Activated CD4-positive, CD25-positive, alpha-beta regulatory T cell treated with anti-CD3 and anti-CD28 coated beads, Interleukin-2, amount 50 U/mL, for 24 hours (primary cell): ENCODE data around the gene PLEKHJ1.

Experiments
- ATAC-seq, 2 donors: fragments of 150-1000 bp; cut with Tn5 transposase; one replicate each; pipeline ENCODE4 v1.10.0; 2021; ENCODE audit warnings: mild to moderate bottlenecking in 1 of 2, moderate library complexity in 1 of 2

The PLEKHJ1 gene

GRCh38 chr19:2195361-2195760 is 40.8 kb downstream of the PLEKHJ1 start:
- no peak for ATAC-seq

- ATAC-seq = no peak
Measured at GRCh38 chr19:2194513-2195078, 41.5 kb downstream of the PLEKHJ1 start.

- ATAC-seq = no peak
Measured at GRCh38 chr19:2193807-2194206, 42.3 kb downstream of the PLEKHJ1 start.

GRCh38 chr19:2192862-2193261 is 43.3 kb downstream of the PLEKHJ1 start:
- no peak for ATAC-seq

- no peak for ATAC-seq
Measured at GRCh38 chr19:2191456-2192310, 44.4 kb downstream of the PLEKHJ1 start.

GRCh38 chr19:2190848-2191455 is 45.2 kb downstream of the PLEKHJ1 start:
- ATAC-seq = no peak

- ATAC-seq = no peak
Measured at GRCh38 chr19:2189880-2190279, 46.2 kb downstream of the PLEKHJ1 start.

GRCh38 chr19:2188708-2189385 is 47.3 kb downstream of the PLEKHJ1 start:
- ATAC-seq = peak; percentile 84 to 93

GRCh38 chr19:2187159-2187558 is 49.0 kb downstream of the PLEKHJ1 start:
- ATAC-seq = no peak

- ATAC-seq = no peak
Measured at GRCh38 chr19:2186071-2186846, 49.9 kb downstream of the PLEKHJ1 start.

GRCh38 chr19:2185734-2186070 is 50.4 kb downstream of the PLEKHJ1 start:
- ATAC-seq = no peak

- no peak for ATAC-seq
Measured at GRCh38 chr19:2184422-2184975, 51.6 kb downstream of the PLEKHJ1 start.
